HT-29 (cell line): ENCODE measurements around the gene ANAPC2. TPM values are rescaled to one million over a fixed set of nuclear protein-coding genes. Genes with fewer than 3 reads are reported as not detected.

Source experiments
- DNase-seq: peaks from one replicate; pipeline ENCODE4 v3.0.0-alpha.2; 2015; ENCODE audit warnings: low spot score
- total RNA-seq: library from RNA; depleted of rRNA; stranded (reverse); fragments of >200 nt; shearing (Covaris generic); gene quantifications from 2 replicates; pipeline ENCODE4 v1.2.3, GENCODE V29; 2014

The ANAPC2 gene
- total RNA-seq, 1 experiment from 2014 or later = 64.0 TPM

- no peak for DNase-seq
Measured at GRCh38 chr9:137163805-137164204, 24.6 kb downstream of the ANAPC2 start.

GRCh38 chr9:137163365-137163715 lies 25.0 kb downstream of the ANAPC2 start:
- DNase-seq = no peak

- peak; percentile 65 for DNase-seq
Measured at GRCh38 chr9:137162505-137163364, 25.6 kb downstream of the ANAPC2 start.

GRCh38 chr9:137161558-137162486 lies 26.5 kb downstream of the ANAPC2 start:
- no peak for DNase-seq

GRCh38 chr9:137160716-137161557 lies 27.4 kb downstream of the ANAPC2 start:
- no peak for DNase-seq

- DNase-seq = no peak
Measured at GRCh38 chr9:137160054-137160425, 28.3 kb downstream of the ANAPC2 start.

GRCh38 chr9:137159105-137160053 lies 29.0 kb downstream of the ANAPC2 start:
- DNase-seq = no peak

GRCh38 chr9:137158625-137159024 lies 29.7 kb downstream of the ANAPC2 start:
- DNase-seq = no peak

- no peak for DNase-seq
Measured at GRCh38 chr9:137157618-137158415, 30.5 kb downstream of the ANAPC2 start.

GRCh38 chr9:137156567-137157375 lies 31.6 kb downstream of the ANAPC2 start:
- DNase-seq = no peak

GRCh38 chr9:137152844-137153405 lies 35.4 kb downstream of the ANAPC2 start:
- DNase-seq = no peak

- peak; percentile 68 for DNase-seq
Measured at GRCh38 chr9:137150617-137151457, 37.5 kb downstream of the ANAPC2 start.

GRCh38 chr9:137149942-137150616 lies 38.3 kb downstream of the ANAPC2 start:
- peak; percentile 43 for DNase-seq

- DNase-seq = no peak
Measured at GRCh38 chr9:137149363-137149762, 39.0 kb downstream of the ANAPC2 start.

- DNase-seq = no peak
Measured at GRCh38 chr9:137148661-137149060, 39.7 kb downstream of the ANAPC2 start.

- no peak for DNase-seq
Measured at GRCh38 chr9:137148242-137148641, 40.1 kb downstream of the ANAPC2 start.

- no peak for DNase-seq
Measured at GRCh38 chr9:137147793-137148160, 40.6 kb downstream of the ANAPC2 start.
